Prostate gland (tissue), 2 donors: Measurements from ENCODE around the gene PIP5K1C. TPM values are rescaled to one million over a fixed set of nuclear protein-coding genes. Genes with fewer than 3 reads are reported as not detected.

Experiments
- DNase-seq: peaks from one replicate; pipeline ENCODE4 v3.0.0-alpha.2; 2019; ENCODE audit warnings: low spot score
- H3K27ac ChIP-seq, 2 donors: fragments of 200-600 bp; sonication (generic); 2 replicates each; pipeline ENCODE4 v1.5.1; 2017 to 2019
- H3K27me3 ChIP-seq: fragments of 200-600 bp; sonication (generic); replicated peaks from 2 replicates; pipeline ENCODE4 v1.5.1; 2019; ENCODE audit not compliant: insufficient read depth
- H3K36me3 ChIP-seq, 2 donors: fragments of 200-600 bp; sonication (generic); 1 replicate in 1 of 2; 2 replicates in 1 of 2; pipeline versions ENCODE4 v1.5.1 to v1.8.1; 2017 to 2019
- H3K4me1 ChIP-seq: fragments of 200-600 bp; sonication (generic); replicated peaks from 2 replicates; pipeline ENCODE4 v1.5.1; 2019
- H3K4me3 ChIP-seq, 2 donors: fragments of 200-600 bp; sonication (generic); 2 replicates each; pipeline ENCODE4 v1.5.1; 2017 to 2019
- H3K9me3 ChIP-seq: fragments of 200-600 bp; sonication (generic); 2 replicates; pipeline ENCODE4 v1.5.1; 2017
- CTCF ChIP-seq, 4 experiments: fragments of 200-600 bp in 2 of 4; fragments of 450-650 bp in 2 of 4; sonication (generic) in 2 of 4; IDR thresholded peaks; 1 replicate in 3 of 4; 2 replicates in 1 of 4; pipeline ENCODE4 v1.5.1; 2016 to 2019; ENCODE audit warnings: antibody characterized with exemption in 4 of 4, mild to moderate bottlenecking in 2 of 4, moderate library complexity in 2 of 4
- POLR2A ChIP-seq: fragments of 450-650 bp; IDR thresholded peaks from one replicate; pipeline ENCODE4 v1.6.1; 2016; ENCODE audit warnings: antibody characterized with exemption, mild to moderate bottlenecking
- POLR2AphosphoS5 ChIP-seq: sonication (generic); formaldehyde crosslinking; IDR thresholded peaks from one replicate; pipeline ENCODE4 v1.6.1; 2017; ENCODE audit warnings: antibody characterized with exemption
- WGBS: methylation state at CpG from one replicate; pipeline ENCODE4 v1.1.5; 2018; 5-methylcytosine and 5-hydroxymethylcytosine counted together
- intact Hi-C: fragments of 100-400 bp; cut with DNase I; formaldehyde crosslinking; loops from one replicate; pipeline ENCODE4 v1.14.2; 2022
- total RNA-seq, 2 donors: library from RNA; depleted of rRNA; stranded (reverse); fragments of >200 nt; gene quantifications; one replicate each; pipeline ENCODE4 v1.1.0, GENCODE V29; 2016

The PIP5K1C gene
- total RNA-seq, 2 donors from 2014 or later, result 34.3 to 75.5 TPM

DNA sequence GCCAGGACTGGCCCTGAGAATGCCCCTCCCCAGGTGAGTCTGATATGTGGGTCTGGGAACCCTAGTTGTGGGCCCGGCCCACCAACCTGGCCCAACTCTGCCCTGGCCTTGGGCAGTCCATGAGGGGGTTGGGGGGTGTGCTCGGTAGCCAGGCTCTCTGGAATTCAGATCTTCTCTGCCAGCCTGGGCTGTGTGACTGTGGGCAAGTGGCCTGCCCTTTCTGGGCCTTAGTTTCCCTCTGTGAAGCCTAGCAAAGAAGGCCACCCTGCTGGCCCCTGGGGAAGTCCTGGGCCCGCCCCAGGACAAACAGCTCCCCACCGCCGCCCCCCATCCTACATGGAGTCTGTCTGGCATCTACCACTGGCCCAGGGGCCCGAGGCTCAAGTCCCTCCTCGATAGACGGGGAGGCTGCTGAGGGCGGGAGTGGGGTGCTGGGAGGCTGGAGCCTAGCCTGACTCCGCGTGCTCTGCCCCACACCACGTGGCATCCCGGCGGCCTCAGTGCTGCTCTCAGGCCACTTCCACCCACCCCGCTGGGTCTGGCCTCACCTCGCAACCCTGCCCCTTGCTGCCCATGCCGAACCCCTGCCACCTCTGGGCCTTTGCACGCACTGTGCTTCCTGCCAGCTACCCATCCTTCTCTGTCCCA lies 85.3 kb downstream of the PIP5K1C start:
- no peak overlapping the region for H3K27ac ChIP-seq
- intact Hi-C loops, result loop anchor here (5.0 to 10.0 kb wide), 2 partner anchors 68 to 310 kb away; no protein-coding TSS in a partner anchor
- no peaks in the 10 kb centered on the region for H3K27me3 ChIP-seq
- 95% methylated on average over 17 of the region's 18 CpGs for WGBS
- H3K9me3 ChIP-seq, result no peaks in the 10 kb centered on the region
- TF ChIP-seq POLR2AphosphoS5, result no peak
- TF ChIP-seq CTCF (IDR thresholded peaks at IDR 0.05), result no peak
- no peak for TF ChIP-seq POLR2A
- no peaks in the 10 kb centered on the region for H3K4me1 ChIP-seq
- peaks cover 3 to 10% of the 10 kb centered on the region in 2 donors for H3K36me3 ChIP-seq
- no peak for DNase-seq
- no peak overlapping the region for H3K4me3 ChIP-seq

DNA sequence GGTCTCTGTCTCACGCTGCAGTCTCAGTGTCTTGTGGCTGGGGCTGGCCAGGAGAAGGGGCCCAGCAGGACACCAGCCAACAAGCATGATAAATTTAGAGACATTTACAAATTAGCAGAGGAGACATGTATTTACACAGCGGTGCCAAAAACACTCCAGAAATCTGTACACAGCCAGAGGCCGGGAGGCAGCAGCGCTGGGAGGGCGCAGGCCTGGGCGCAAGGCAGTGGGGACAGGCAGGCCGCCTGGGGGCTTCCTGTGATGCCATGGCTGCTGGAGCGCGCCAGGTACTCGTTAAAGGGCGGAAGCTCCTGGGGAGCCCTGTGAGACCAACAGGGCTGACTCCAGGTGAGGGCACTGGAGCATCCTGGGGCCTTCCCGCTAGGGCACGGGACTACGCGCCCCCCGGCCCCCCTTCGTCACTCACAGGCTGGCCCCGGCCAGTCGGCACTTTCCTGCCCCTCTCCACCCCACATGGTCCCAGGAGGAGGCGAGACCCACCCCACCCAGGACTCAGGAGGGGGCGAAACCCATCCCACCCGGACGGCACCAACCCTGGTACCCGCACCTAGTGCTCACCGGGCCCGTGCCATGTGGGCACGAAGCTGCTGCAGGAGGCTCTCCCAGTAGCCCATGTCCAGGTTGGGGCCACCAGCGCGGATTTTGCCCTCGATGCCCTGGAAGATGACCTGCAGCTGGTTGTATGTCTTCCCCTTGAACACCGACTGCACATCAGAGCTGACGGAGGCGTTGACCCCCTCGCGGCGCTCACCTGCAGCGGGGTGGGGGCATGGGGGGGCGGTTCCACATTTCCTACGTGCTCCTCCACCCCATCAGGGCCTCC lies 86.2 kb downstream of the PIP5K1C start:
- no peak for DNase-seq
- H3K4me3 ChIP-seq, result no peak overlapping the region
- H3K27ac ChIP-seq, result no peak overlapping the region
- WGBS, result 85% methylated on average over 39 of the region's 39 CpGs
- no peaks in the 10 kb centered on the region for H3K4me1 ChIP-seq
- TF ChIP-seq POLR2A (no peak), POLR2AphosphoS5 (no peak)
- H3K36me3 ChIP-seq, result peaks cover 0 to 10% of the 10 kb centered on the region in 2 donors
- no peaks in the 10 kb centered on the region for H3K27me3 ChIP-seq
- intact Hi-C loops, result loop anchor here (10.0 kb wide), 1 partner anchor 309 kb away; no protein-coding TSS in a partner anchor
- H3K9me3 ChIP-seq, result no peaks in the 10 kb centered on the region

DNA sequence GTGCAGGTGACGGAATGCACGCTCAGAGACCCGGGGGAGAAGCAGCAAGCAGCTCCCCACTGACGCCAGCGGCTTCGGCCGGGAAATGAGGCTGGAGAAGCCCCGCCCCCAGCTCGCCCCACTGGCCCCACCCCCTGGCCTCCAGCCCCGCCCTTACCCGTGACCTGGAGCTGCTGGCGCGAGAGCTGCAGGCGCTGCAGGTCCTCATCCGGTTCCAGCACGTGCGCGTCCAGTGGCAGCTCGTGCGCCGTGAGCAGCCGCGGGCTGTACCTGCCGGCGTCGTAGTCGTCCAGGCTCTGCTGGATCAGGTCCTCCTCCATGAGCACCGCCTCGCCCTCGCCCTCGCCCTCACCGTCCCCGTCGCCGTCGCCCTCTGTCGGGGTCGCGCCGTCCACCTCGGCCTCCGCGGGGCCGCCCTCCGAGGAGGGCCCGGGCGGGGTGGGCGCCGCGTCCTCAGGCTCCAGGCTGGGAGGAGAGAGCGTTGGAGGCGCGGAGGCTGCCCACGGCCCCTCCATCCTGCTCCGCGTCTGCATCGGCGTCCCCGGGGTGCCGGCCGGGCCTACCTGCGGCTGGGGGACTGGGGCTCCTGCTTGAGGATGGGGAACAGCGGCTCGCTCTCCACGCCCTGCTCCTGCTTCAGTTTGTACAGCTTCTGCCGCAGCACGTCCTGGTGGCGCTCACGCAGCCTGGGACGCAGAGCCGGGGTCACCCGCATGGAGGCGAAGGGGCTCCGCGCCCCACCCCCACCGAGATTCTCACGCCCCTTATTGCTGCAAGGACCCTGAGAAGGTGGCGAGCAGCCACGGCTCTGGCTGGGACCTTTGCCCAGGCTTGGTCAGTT lies 87.1 kb downstream of the PIP5K1C start:
- intact Hi-C loops, result loop anchor here (10.0 kb wide), 1 partner anchor 308 kb away; no protein-coding TSS in a partner anchor
- H3K4me1 ChIP-seq, result no peaks in the 10 kb centered on the region
- no peaks in the 10 kb centered on the region for H3K9me3 ChIP-seq
- TF ChIP-seq POLR2A (no peak), CTCF (IDR thresholded peaks at IDR 0.05) (no peak), POLR2AphosphoS5 (no peak)
- WGBS, result 91% methylated on average over 71 of the region's 79 CpGs
- no peak for DNase-seq
- peaks cover 0 to 10% of the 10 kb centered on the region in 2 donors for H3K36me3 ChIP-seq
- no peak overlapping the region for H3K4me3 ChIP-seq
- H3K27me3 ChIP-seq, result no peaks in the 10 kb centered on the region
- H3K27ac ChIP-seq, result no peak overlapping the region

- H3K4me3 ChIP-seq, result no peak overlapping the region
- H3K27me3 ChIP-seq, result no peaks in the 10 kb centered on the region
- H3K4me1 ChIP-seq, result peaks cover under 1% of the 10 kb centered on the region
- WGBS, result 95% methylated on average over 33 of the region's 33 CpGs
- H3K27ac ChIP-seq, result no peak overlapping the region
- intact Hi-C loops, result loop anchor here (10.0 kb wide), 1 partner anchor 308 kb away; no protein-coding TSS in a partner anchor
- no peaks in the 10 kb centered on the region for H3K9me3 ChIP-seq
- peaks cover 0 to 10% of the 10 kb centered on the region in 2 donors for H3K36me3 ChIP-seq
- TF ChIP-seq POLR2AphosphoS5 (no peak), CTCF (IDR thresholded peaks at IDR 0.05) (no peak), POLR2A (no peak)
- no peak for DNase-seq
These were observed 87.9 kb downstream of the PIP5K1C start for GRCh38 chr19:3612330-3612729.

DNA sequence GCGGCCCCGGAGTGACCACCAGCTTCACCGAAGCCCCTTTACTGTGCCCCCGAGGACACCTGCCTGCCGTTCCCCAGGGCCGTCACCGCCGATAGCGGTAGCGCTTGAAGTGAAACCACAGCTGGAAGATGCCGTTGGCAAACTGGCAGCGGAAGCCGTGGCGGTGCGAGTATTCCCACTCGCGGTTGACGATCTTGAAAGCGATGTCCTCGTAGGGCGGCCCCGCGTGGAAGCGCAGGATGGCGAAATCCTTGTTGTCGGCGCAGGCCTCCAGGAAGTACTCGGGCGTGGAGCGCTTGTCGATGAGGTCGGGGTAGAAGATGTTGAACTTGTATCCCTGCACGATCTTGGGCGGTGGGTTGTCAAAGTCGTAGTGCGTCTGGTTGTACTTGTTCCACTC lies 88.4 kb downstream of the PIP5K1C start:
- TF ChIP-seq POLR2A, result no peak
- no peak for TF ChIP-seq CTCF (IDR thresholded peaks at IDR 0.05)
- no peak for TF ChIP-seq POLR2AphosphoS5
- 96% methylated on average over 36 of the region's 36 CpGs for WGBS
- H3K4me3 ChIP-seq, result no peak overlapping the region
- DNase-seq, result no peak
- intact Hi-C loops, result loop anchor here (10.0 kb wide), 1 partner anchor 307 kb away; no protein-coding TSS in a partner anchor
- H3K27me3 ChIP-seq, result no peaks in the 10 kb centered on the region
- H3K36me3 ChIP-seq, result peaks cover 0 to 10% of the 10 kb centered on the region in 2 donors
- H3K4me1 ChIP-seq, result peaks cover 4% of the 10 kb centered on the region
- H3K27ac ChIP-seq, result no peak overlapping the region
- no peaks in the 10 kb centered on the region for H3K9me3 ChIP-seq
